ENCODE data around the gene PPIF. TPM values are rescaled to one million over a fixed set of nuclear protein-coding genes. Genes with fewer than 3 reads are reported as not detected.

PPIF gene
- total RNA-seq, 1 experiment from 2014 or later: 26.9 TPM

DNA sequence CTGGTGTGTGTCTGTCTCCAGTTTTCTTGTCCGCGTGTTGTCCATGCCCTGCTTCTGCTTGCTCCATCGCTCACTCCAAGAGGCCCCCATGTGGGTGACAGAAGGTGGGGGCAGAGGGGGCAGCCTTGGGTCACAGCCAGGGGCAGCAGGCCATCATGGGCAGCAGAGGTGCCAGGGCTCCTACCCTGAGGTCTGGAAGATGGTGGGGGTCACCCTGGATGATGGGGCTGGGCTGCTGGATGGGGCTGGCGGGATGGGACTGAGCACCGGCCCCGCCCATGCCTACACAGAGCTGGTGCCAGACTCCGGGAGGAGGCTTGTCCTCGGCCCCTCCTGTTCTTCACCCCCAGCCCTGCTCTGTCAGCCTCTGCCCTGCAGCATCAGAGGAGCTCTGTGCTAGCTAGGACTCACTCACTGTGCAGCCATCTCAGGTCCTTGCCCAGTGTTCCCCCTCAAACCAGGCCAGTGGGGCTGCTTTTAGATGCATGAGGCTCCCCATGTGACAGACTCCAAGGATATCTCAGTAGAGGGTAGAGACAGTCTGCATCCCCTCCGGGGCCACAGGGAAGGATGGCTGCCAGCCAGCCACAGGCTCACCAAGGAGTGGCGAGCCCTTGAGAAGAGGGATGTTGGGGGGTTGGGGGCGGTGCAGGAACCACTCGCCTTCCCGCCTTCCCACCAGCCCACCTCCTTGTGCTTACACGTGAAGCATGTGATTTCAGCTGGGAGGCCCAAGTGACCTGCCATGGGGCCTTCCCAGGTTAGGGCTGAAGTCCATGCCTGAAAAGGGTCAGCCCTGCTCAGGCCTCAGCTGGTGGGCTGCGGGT lies 35.5 kb upstream of the PPIF start:
- no peak for DNase-seq (ENCODE audit: low read depth, low spot score)
- in situ Hi-C loops (cut with HindIII; ENCODE audit: low pct_unique_long_range_greater_than_20kb, low sequenced_read_pairs): no loop called here

DNA sequence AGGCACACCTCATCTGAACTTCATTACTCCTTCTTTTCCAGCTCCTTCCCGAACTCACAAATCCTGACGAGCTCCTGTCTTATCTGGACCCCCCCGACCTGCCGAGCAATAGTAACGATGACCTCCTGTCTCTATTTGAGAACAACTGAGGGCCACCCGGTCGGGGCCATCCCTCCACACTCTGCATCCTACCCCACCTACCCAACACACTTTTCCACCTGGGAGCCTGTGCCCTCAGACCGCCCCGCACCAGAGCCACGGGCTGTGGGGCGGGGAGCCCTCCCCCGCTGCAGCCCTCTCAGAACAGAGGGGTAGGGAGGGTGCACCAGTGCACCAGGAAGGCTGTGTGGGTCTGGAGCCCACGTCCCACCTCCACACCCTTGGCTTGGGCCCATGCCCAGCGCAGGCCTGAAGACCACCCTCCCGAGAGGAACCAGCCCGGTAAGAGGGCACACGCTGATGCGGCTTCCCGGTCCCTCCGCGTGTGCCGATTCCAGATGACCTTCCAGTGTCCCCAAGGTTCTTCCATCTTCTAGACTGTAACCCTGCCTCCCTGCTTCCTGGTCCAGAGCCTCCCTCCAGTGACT lies 34.6 kb upstream of the PPIF start:
- in situ Hi-C loops (cut with HindIII; ENCODE audit: low pct_unique_long_range_greater_than_20kb, low sequenced_read_pairs): no loop called here
- no peak for DNase-seq (ENCODE audit: low read depth, low spot score)

DNA sequence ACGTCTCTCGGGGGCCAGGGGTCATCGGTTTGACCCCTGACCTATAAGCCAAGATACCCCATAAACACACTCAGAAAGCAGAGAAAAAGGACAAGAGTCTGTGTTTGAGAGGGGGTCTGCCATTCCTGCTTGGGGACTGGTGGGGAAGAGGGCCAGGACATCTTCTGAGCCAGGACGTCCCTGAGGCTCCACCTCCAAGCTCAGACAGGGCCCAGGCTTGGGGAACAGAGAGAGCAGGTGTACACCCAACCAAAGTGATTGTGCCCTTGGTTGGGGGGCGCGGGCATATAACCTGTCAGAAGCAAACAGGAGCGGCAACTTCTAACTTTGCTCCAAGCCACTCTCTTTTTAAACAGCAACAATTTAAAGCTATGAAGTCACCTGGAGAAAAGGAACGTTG lies 33.9 kb upstream of the PPIF start:
- in situ Hi-C loops (cut with HindIII; ENCODE audit: low pct_unique_long_range_greater_than_20kb, low sequenced_read_pairs): no loop called here
- DNase-seq (ENCODE audit: low read depth, low spot score): no peak

DNA sequence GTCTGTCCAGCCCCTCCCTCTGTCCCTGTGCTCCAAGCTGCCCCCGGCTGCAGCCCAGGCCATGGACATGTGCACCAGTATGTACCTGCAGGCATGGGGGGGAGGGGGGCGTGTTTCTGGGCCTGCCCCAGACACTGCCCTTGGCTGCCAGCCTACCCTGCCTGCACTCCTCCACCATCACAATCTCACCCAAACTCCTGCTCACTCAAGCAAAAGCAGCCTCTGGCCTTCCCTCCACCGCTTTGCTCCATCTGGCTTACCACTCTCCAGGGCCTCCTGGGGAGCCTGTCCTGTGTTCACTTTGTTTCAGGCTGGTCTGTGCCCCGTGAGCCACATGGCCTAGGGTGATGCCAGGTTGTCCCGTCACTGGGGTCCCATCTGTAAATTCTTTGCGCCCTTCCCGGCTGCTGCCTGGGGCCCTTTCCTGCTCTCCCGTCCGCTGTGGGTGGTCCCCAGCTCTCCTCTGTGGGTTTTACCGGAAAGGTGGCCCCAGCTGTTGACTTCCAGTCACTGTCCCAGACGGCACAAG lies 33.3 kb upstream of the PPIF start:
- in situ Hi-C loops (cut with HindIII; ENCODE audit: low pct_unique_long_range_greater_than_20kb, low sequenced_read_pairs): no loop called here
- no peak for DNase-seq (ENCODE audit: low read depth, low spot score)

DNA sequence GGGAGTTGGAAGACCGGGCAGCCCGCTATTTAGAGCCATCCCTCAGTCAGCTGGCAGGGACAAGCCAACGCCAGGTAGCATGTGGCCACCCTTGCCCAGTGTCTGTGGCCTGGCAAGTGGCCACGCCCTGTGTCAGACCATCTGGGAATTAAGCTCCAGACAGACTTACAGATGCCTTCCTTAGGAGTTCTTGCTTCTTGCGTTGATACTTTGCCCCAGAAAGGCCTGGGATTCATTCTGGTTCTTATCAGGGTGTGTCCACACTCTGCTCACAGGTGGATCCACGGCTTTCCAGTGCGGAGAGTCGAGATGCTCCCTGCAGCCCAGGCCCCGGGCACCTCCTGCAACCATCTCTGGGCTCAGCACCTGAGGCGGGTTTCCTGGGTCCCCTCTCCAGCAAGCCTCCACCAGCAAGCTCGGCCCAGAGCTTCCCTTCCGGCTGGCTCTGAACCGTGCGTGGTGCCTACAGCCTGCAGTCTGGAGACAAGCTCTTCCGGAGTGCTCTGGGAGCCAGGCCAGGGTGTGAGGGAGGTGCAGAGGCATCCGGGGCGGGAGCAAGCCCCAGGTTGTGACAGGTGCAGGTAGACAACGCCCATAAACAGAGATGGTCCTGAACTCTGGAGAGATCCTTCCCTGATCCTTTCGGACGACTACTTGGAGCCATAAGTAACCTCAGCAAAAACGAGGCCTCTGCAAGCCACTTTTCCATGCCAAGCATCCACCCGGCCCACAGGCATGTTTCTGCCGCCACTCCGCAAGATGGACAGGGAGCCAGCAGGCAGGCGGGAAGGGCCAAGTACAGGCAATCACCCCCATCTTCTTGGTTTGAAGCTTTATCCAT lies 32.3 kb upstream of the PPIF start:
- DNase-seq (ENCODE audit: low read depth, low spot score): no peak
- in situ Hi-C loops (cut with HindIII; ENCODE audit: low pct_unique_long_range_greater_than_20kb, low sequenced_read_pairs): no loop called here

DNA sequence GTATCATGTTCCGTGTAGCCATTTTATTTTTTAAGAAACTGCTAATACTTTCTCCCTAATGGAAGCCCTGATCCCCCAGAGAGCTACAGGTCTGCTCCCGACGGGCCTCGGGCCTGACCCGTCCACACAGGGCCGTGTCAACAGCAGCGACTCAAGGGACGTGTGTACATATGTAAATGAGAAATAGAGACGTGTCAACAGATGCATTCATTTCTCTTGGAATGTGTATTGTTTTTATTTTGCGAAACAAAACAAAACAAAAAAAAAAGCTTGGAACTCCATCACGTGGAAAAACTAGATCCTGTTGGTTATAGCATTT lies 31.7 kb upstream of the PPIF start:
- no peak for DNase-seq (ENCODE audit: low read depth, low spot score)
- in situ Hi-C loops (cut with HindIII; ENCODE audit: low pct_unique_long_range_greater_than_20kb, low sequenced_read_pairs): no loop called here

DNA sequence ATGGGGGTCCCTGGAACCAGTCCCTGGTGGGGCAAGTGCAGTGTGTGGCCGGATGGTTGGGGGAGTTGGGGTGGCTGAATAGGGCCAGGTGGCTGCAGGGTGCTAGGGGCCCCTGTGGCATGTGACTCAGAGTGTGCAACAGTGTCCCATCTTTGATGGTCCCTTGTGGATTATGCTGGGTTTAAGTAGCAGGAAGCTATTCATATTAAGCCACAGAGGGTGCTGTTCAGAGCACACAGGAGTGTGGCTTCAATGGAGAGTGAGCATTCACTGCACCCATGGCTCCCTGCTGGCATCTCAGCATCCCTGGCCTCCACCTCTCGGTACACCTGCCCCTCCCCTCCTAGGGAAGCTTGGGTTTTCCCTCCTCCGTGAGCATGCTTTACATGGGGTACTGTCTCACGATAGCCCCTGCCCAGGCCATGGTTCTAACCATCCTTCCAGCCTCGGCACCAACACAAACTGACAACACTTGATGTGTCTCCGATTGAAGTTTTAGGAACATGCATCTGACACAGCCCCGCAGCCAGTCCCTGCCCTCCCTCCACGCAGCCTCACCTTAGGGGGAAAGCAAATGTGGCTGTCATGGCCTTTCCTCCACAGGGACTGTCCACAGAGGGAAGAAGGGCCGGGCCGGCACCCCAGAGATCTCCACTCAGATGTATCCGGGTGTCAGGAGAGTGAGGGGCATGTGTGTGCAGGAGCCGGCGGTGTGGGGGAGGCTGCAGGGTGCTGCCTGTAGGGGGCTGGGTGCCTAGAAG lies 30.4 kb upstream of the PPIF start:
- DNase-seq (ENCODE audit: low read depth, low spot score): peak; percentile 11

DNA sequence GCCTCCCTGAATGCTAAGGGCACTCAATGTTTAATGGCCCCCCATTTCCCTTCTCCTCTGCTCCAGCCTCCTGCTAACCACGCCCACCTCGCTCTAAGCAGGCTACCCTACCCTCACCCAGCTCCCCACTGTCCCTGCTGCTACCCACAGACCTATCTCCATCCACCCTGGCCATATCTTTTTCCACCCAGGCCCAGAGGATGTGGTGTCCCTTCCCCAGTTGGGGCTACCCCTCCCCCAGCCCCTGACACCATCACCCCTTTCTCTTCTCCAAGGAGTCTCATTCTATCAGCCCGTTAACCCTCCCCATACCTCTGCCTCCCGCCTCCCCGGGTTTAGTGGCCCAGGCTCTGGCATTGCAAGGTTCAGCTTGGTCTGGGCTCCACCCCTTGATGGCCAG lies 28.9 kb upstream of the PPIF start:
- DNase-seq (ENCODE audit: low read depth, low spot score): no peak
- in situ Hi-C loops (cut with HindIII; ENCODE audit: low pct_unique_long_range_greater_than_20kb, low sequenced_read_pairs): no loop called here

More for the DNA sequence above, 30.4 kb upstream of the PPIF start:
- in situ Hi-C loops (cut with HindIII; ENCODE audit: low pct_unique_long_range_greater_than_20kb, low sequenced_read_pairs): no loop called here

DNA sequence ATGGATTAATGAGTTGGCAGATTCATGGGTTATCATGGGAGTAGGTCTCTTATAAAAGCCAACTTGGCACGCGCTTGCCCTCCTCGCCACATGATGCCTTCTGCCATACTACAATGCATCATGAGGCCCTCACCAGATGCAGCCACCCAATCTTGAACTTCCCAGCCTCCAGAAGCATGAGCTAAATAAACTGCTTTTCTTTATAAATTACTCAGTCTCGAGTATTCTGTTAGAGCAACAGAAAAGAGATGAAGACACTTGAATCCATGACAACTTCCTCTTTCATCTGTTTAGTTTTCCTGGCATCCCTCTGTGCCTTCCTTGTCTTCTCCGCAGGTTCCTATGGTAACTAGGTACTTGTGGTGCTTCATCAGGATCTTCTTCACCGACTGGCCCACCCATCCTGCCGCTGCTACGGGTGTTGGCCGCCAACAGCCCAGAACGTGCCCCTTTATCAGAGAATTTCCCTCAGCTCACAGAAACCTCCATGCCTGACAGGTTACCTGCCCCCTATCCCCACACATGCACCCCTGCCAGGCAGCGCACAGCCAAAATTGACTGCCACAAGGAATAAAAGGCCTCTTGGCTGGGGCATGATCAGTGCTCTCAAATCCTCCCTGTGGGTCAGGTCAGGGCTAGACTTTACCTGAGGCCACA lies 28.0 kb upstream of the PPIF start:
- DNase-seq (ENCODE audit: low read depth, low spot score): no peak
- in situ Hi-C loops (cut with HindIII; ENCODE audit: low pct_unique_long_range_greater_than_20kb, low sequenced_read_pairs): no loop called here

DNA sequence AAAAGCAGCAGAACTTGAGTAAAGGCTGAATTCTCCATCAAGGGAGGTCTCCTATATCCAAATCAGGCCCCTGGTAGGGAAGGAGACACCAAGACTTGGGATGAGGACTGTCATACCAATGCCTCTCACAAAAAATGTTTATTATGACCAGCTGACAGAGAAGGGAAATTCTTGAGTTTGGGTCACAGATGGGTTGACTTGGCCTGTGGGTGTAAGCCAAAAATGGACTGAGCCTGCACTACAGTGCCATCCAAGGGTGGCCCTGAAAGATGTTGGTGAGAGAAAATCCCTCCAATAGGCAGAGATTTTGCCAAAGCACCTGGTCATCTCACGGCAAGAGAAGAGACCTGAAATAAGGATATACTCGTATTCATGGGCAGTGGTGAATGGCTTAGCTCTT lies 27.0 kb upstream of the PPIF start:
- in situ Hi-C loops (cut with HindIII; ENCODE audit: low pct_unique_long_range_greater_than_20kb, low sequenced_read_pairs): no loop called here
- DNase-seq (ENCODE audit: low read depth, low spot score): no peak

DNA sequence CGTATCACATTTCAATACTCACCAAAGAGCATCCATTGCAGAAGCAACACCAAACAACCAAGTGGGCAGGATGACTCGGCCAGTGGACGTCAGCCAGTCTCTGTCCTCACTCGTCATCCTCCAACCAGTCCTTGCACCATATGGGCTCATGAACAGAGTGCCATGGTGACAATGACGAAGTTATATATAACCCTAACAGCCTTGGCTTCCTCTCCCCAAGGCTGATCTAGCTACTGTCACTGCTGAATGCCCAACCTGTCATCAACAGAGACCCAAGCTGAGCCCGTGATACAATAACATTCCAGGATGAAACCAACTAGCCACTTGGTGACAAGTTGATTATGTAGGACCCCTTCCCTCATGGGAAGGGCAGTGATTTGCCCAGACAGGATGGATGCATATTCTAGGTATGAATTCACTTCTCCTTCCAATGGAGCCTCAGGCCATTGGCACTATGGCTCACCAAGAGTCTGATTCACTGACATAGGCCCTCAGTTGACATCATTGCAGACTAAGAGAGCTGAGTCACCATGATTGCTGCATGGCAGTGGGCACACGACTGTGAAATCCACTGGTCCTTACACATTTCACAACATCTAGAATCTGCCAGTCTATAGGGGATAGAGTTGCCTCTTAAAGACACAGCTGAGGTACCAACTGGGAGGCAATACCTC lies 26.3 kb upstream of the PPIF start:
- in situ Hi-C loops (cut with HindIII; ENCODE audit: low pct_unique_long_range_greater_than_20kb, low sequenced_read_pairs): no loop called here
- peak; percentile 39 for DNase-seq (ENCODE audit: low read depth, low spot score)

DNA sequence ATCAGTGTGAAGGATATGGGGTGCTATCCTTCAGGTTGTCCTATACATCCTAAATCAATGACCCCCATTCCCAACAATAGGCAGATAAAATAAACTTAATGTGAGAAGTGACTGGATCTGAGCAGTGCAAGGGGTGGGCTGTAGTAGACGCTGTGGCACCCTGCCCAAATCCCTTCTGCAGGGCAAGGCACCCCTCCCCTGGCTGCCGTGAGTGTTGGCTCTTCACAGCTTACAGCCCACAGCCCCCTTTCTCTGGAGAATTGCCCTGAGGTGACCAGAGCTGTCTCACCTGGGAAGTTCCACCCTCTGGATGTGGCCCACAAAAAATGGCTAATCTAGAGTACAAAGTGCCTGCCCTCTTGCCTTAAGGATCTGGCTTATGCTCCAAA lies 25.8 kb upstream of the PPIF start:
- no peak for DNase-seq (ENCODE audit: low read depth, low spot score)
- in situ Hi-C loops (cut with HindIII; ENCODE audit: low pct_unique_long_range_greater_than_20kb, low sequenced_read_pairs): no loop called here

DNA sequence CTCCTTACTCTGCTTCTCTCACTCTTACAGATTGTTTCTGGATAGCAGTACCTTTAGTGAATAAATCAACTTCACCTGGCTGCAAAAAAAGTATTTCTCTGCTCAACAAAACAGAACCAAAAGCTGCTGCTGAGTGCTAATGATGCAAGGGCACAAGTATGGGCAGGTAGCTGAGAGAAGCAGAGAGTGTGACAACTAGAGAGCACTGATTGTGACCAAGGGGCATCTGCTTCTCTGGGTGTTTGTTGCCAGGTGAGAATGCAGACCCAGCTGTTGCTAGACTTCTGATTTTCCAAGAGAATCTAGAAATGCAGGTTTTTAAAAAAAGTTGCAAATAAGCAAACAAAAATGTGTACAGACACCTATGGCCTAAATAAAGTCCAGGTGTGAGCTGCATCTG lies 25.3 kb upstream of the PPIF start:
- in situ Hi-C loops (cut with HindIII; ENCODE audit: low pct_unique_long_range_greater_than_20kb, low sequenced_read_pairs): no loop called here

DNA sequence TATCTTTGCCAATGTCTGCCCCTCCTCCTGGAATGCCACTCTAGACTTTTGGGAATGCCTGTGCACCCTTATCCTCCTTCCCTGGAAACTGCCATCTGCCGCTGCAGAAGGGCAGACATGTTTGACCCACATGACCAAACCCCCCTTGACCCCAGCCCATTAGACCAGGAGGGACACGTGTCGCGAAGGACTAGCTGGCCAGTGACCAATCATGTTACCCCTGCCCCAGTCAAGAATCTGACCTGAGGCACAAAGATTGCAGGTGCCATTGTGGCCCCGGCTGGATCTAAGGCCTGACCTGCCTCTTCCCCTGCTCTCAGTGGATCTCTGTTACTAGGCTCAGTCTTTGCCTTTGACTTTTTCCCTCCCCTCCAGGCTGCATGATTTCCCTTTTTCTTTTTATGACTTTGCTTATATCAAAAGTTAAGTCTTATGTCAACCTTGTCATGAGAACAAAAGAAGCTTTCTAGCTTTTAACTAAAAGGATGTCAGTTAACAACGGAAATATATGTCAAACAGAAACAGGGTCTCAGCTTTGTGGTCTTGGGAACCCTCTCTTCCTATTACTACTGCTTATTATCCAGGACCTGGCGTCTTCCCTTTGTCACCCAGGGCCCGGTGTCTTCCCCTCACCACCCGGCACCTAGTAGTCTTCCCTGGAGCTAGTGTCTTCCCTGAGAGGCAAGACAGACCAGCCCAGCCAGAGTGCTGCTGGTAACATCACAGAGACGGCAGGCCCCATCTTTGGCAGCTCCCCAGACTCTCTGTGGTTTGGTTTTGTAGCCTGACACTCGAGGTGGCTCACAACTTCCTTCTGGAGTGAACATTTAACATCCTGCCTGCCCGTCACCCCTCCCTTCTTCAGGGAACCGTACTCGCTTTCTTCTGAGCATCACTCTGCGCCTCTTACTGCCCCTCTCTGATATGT lies 24.4 kb upstream of the PPIF start:
- DNase-seq (ENCODE audit: low read depth, low spot score): no peak
- in situ Hi-C loops (cut with HindIII; ENCODE audit: low pct_unique_long_range_greater_than_20kb, low sequenced_read_pairs): no loop called here

More for the DNA sequence above, 25.3 kb upstream of the PPIF start:
- no peak for DNase-seq (ENCODE audit: low read depth, low spot score)

DNA sequence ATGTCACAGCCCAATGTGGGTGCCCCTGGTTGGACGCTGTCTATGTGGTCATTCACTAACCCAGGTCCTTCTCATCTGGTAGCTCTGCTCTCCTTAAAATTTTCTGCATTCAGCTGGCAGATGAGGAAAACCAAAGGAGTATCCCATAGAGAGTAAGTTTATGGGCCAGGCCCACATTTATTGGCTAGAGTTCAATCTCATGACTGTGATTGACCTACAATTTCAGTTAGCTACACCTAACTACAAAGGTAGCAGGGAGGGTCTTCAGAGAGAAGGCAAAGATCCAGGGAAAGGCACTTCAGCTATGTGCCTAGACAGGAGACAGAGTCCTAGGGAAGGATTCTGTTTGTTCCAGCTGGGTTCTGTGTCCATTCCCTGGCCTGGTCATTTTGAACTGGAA lies 23.7 kb upstream of the PPIF start:
- in situ Hi-C loops (cut with HindIII; ENCODE audit: low pct_unique_long_range_greater_than_20kb, low sequenced_read_pairs): no loop called here
- no peak for DNase-seq (ENCODE audit: low read depth, low spot score)

Data from SK-MEL-5 (cell line).